Body of pancreas (tissue), 4 donors: Measurements from ENCODE around the gene ATG2B.

Source experiments
- POLR2A ChIP-seq, 3 donors: fragments of 450-650 bp; IDR thresholded peaks; one replicate each; pipeline ENCODE4 v1.6.1; 2016; ENCODE audit warnings: antibody characterized with exemption in 3 of 3, mild to moderate bottlenecking in 2 of 3
- TF ChIP-seq, protein P1 (sequence below), 7 experiments: fragments of 450-650 bp in 4 of 7; fragments of 200-600 bp in 3 of 7; sonication (generic) in 3 of 7; IDR thresholded peaks; one replicate each; pipeline ENCODE4 v1.5.1; 2016 to 2019; ENCODE audit warnings: antibody characterized with exemption in 7 of 7

DNA sequence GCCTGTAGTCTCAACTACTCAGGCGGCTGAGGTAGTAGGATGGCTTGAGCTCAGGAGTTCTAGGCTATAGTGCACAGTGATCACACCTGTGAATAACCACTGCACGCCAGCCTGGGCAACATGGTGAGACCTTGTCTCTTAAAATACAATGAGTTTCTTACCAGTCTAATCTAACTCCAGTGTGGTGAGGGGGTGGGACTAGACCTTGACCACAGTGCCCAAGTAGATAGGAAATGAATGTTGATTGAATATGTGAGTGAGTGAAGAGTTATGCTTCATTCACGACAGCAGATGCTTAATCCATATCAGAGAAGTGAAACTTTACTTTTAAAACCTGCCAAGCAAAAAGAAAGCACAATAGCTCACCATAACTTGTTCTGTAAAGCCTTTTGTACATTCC lies 17.6 kb upstream of the ATG2B start:
- TF ChIP-seq, protein P1, sequence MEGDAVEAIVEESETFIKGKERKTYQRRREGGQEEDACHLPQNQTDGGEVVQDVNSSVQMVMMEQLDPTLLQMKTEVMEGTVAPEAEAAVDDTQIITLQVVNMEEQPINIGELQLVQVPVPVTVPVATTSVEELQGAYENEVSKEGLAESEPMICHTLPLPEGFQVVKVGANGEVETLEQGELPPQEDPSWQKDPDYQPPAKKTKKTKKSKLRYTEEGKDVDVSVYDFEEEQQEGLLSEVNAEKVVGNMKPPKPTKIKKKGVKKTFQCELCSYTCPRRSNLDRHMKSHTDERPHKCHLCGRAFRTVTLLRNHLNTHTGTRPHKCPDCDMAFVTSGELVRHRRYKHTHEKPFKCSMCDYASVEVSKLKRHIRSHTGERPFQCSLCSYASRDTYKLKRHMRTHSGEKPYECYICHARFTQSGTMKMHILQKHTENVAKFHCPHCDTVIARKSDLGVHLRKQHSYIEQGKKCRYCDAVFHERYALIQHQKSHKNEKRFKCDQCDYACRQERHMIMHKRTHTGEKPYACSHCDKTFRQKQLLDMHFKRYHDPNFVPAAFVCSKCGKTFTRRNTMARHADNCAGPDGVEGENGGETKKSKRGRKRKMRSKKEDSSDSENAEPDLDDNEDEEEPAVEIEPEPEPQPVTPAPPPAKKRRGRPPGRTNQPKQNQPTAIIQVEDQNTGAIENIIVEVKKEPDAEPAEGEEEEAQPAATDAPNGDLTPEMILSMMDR (IDR thresholded peaks at IDR 0.05): no peak
- TF ChIP-seq POLR2A (IDR thresholded peaks at IDR 0.05): no peak
